Adipose tissue (tissue), 3 donors: ENCODE results near the gene FIGN. TPM values are rescaled to one million over a fixed set of nuclear protein-coding genes. Genes with fewer than 3 reads are reported as not detected.

Experiments used
- H3K27ac ChIP-seq: one replicate; pipeline ENCODE4 v1.5.1; 2013; ENCODE audit warnings: low read depth, low read length
- WGBS, 3 donors: extraction: QIAGEN DNeasy Blood & Tissue Kit; methylation state at CpG; one replicate each; pipeline ENCODE4 v1.1.7; 2013; 5-methylcytosine and 5-hydroxymethylcytosine counted together
- polyA plus RNA-seq, 3 donors: library from polyadenylated mRNA; stranded (reverse); fragments of 200-250 nt; gene quantifications; one replicate each; pipeline ENCODE4 v1.2.3, GENCODE V29; 2013
- donor health status: healthy with polysubstance abuse.
- donor health status: Bipolar disorder and iron deficiency.
- donor health status: healthy.

Gene FIGN
- polyA plus RNA-seq, 3 donors = 1.1 to 1.7 (median 1.7) TPM

DNA sequence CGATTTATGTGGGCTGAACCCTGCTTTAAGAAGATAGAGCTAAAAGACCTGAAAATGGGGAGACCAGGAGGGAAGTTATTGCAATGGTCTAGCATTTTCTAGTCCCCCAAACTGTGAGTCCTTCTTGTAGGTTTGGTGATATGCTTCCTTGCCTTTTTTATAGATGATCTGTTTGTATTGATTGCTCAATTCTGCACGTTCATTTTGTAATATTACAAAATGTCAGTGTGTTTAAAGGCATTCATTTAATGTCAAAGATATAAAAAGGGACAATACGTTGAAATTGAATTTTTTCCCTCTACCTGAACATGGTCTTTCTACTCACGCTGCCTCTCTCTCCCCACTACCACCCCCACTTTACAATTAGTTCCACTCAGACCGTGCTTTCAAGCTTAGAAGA lies 5.6 kb upstream of the FIGN start:
- 77% methylated on average over 5 of the region's 5 CpGs for WGBS, 3 donors
- H3K27ac ChIP-seq = no peak overlapping the region

DNA sequence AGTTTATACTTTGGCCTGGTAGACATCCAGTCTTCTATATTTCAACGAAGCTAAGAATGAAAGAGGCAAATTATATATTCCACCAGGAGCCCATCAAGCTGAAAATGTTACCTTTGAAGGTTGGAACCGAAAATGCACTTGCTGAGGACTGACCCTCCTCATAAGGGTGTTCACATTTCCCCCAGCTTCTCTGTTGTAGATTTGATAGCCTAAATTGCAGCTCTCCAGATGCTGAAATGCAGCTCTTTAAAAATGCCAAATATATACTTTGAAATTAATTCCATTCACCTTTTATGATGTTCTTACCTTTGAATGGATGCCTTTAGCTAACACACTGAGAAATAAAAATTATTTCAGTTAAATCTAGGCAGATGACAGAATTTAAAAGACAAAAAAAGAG lies 1.8 kb upstream of the FIGN start:
- WGBS, 3 donors = 70 to 74% (median 72%) methylated on average over 2 of the region's 2 CpGs
- H3K27ac ChIP-seq = no peak overlapping the region

DNA sequence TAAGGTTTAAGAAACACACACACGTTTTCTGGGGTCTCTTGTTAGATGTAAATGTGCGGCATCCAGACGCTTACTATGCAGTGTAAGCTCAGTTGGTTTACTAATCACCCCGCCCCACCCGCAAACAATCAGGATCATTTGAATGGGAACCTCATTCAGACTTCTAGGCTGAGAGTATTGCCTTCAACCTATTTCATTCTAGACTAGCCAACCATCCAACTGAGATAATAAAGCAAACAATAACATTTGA lies 1.3 kb upstream of the FIGN start:
- no peak overlapping the region for H3K27ac ChIP-seq
- WGBS, 3 donors = 31 to 47% (median 37%) methylated on average over 5 of the region's 5 CpGs

DNA sequence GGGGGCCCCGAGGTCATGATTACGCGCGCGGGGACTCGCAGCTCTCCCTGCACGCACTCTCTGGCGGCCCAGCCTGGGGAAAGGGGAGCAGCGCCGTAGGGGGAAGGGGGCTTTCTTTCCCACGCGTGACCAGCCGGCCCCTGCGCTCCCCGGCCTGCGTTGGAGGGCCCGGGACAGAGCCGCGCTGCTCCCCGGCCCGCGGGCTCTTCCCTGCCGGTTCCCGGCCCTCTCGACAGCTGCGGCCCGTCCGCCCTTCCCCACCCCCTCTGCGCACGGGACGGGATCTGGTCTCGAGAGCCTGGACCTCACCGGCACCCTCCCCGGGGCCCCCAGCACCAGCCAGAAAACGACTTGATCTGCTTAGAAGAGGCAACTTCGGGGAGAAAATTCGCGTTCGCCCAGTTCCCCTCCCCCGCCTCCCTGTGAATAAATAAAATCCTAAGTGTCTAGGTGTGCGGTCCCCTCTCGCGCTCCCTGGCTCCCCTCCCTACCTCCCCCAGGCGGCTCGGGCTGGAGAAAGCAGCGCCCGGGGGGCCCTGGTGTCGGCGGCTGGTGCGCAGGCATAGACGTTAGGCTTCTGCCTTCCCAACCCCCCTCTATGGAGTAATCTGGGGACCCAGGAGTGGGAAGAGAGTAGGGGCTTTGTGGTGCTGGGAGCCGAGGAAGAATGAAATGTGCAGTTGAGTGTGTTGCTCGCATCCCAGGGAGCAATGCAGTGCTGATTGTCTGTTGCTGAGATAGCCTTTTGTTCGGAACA lies 803 bp upstream of the FIGN start:
- H3K27ac ChIP-seq = peak overlapping the region; percentile 65
- WGBS, 3 donors = 2 to 3% (median 3%) methylated on average over 28 to 54 of the region's 54 CpGs

DNA sequence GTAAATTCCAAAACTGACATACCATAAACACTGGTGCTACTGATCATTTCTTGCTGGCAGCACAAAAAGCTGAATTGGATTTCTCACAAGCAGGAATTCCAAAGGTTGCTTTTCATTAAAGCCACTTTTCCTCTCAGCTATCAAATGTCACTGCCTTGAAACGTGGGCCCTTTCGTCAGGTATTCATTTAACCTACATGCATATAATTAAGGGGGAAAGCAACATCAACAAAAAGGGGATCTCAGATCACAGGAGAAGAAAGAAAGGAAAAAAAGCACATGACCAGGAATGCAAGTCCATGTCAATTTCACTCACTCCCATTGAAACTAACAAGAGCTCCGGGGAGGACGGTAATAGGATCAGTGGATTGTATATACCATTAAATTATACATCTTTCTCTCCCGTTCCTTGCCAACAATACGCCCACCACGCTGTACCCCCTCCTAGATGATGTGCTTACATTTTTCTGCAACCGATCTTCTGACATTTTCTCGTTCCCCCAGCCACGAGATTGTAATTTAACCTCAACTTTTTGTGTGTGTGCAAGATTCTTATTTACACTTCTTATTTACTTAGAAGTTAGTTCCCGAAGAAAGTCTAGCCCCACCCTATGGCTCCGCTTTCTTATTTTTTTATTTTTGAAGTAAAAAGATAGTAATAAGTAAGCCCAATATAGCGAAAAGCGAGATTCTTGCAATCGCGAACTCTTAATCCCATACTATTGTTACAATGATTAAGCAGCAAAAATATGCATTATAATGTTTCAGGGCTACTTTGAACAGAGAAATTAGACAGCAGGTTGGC lies 725 bp downstream of the FIGN start:
- WGBS, 3 donors = 4 to 6% (median 5%) methylated on average over 16 of the region's 16 CpGs
- H3K27ac ChIP-seq = no peak overlapping the region

DNA sequence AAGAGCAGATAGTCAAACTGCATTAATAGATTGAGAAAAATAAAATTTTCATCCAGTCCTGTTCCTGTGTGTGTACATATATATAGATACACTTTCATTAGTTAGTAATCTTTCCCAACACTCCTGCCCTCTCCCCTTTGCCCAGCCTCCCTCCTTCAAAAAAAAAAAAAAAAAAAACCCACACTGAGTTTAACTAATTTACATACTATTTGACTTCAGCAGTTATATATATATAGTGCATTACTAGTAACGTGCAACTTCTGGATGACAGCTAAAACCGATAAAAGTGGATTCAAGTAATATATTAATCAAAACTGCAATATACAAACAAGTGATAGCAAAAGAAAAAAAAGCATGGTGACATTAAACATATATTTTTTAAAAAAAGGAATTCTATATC lies 1.4 kb downstream of the FIGN start:
- no peak overlapping the region for H3K27ac ChIP-seq
- WGBS, 3 donors = 24 to 53% (median 49%) methylated on average over 2 of the region's 2 CpGs

DNA sequence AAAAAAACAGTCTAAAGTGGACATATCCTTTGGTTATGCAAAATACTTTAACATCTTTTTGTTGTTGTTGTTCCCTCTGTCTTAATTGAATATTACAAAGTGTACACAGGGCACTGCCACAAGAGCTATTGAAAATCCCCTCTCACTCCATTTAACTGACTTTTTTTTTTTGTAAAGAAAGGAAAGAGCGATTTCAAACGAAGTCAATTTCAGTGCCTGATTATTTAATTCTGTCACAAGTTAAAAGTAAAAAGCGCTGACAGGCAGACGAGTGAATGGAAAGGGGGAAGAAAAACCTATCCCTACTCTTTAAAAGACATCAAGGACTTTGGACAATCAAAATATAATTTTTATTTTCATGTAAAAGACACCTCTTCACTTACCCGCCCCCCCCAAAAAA lies 1.9 kb downstream of the FIGN start:
- H3K27ac ChIP-seq = no peak overlapping the region
- 36 to 69% (median 52%) methylated on average over 5 of the region's 5 CpGs for WGBS, 3 donors

DNA sequence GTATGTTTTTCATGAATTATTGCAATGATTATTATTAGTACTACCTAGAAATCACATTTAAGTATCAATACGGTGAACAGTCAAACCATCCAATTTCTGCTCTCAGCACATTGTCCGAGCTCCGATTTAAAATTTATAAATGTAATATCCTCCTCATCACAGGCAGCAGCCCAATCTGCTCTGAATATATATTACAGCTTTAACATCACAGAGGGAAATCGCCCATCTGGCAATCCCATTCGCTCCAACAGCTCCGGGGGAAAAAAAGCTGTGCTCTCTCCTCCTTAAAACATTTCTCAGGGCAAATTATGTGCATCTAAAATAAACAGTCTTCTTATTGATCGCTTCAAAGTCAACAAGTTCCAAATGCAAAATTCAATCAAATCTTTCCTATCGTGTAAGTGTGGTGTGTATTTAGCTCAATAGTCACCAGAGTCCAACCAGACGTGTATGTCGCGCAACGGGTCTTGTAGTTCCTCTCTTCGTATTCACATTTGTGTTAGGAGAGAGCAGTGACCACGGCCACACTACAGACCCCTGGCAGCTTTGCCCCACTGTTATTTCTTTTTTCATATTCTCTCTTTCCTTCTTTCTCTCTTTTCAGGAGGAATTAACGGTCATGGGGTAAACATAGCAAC lies 2.4 kb downstream of the FIGN start:
- 31 to 59% (median 50%) methylated on average over 15 of the region's 15 CpGs for WGBS, 3 donors

DNA sequence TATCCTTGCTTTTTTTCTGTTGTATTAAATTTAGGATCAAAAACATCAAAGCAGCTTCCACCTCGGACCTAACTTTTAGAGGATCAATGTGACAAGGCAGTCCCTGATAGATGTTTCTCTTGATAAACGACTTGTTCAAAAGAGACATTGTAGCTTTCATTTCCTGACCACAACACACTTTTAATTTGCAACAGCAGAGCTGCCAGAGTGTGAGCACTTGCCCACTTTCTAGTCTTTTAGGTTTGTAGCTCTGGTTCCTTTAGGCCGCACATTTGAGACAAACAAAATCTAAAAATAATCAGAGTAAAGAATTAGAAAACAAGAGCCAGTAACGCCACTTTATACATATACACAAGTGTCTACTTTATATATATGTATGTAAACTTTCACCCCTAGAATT lies 3.1 kb downstream of the FIGN start:
- H3K27ac ChIP-seq = no peak overlapping the region
- WGBS, 3 donors = 32 to 43% (median 42%) methylated on average over 4 of the region's 4 CpGs

More for the DNA sequence above, 2.4 kb downstream of the FIGN start:
- H3K27ac ChIP-seq = no peak overlapping the region

DNA sequence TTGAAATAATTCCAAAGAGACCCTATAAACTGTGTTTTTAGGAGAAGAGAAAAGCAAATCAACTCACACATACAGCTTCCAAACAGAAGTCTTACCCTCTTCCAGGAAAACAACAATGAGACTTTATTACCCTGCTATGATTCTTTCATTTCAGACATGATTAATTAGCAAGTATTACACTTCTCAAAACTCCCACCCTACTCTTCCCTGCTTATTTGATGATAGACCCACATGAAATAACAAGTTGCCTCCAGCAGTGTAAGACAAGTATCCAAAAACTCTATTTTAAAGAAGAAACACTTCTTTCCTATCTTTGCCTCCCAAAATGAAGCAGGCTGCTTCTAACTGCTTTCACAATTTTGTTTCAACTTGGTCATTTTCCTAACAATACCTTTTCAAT lies 4.1 kb downstream of the FIGN start:
- H3K27ac ChIP-seq = no peak overlapping the region

DNA sequence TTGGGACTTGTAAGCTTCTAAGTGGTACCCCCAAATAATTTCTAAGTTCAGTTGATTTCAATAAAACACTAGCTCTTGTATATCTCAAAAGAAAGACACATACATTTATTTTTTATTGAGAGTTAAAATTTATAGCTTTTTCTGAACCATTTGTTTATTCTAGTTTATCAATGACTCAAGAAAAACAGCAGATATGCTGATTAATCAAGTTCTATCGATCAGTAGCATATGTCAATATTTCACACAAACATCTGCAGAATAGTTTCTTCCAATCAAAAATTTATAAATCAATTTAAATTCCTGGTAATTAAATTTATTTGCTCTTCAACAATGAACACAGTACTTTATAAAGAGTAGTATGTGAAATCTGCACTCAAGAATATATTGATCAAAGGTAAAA lies 5.3 kb downstream of the FIGN start:
- no peak overlapping the region for H3K27ac ChIP-seq
- WGBS, 3 donors = 54 to 96% (median 92%) methylated on average over 1 of the region's 1 CpG

DNA sequence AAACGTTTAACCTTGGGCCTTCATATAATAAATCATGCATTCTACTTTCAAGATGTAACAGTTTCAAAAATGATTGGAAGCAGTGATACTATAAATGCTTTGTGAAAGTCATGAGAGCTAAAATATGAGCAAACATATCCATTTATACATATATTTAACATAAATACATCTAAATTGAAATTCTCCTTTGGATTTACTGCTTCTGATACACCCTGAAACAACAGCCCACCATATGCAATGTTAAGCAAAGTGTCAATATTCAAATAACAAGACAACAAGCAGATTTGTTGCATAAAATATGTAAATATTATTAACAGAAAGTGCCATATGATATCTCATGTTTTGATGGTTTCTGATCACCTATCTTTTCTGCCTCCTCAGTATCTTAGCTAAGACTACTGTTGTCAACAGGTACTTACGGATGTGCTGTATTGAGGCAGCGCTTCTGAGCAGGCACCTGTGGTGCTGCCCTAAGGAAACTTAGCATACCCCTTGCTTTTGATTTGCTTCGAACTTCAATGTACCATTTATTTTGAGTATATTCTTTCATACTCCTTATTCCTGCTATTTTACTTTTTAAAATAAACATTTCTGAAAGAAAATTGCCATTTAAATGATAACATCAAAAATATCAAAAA lies 6.1 kb downstream of the FIGN start:
- H3K27ac ChIP-seq = no peak overlapping the region
- WGBS, 3 donors = 79 to 88% (median 80%) methylated on average over 4 of the region's 4 CpGs

DNA sequence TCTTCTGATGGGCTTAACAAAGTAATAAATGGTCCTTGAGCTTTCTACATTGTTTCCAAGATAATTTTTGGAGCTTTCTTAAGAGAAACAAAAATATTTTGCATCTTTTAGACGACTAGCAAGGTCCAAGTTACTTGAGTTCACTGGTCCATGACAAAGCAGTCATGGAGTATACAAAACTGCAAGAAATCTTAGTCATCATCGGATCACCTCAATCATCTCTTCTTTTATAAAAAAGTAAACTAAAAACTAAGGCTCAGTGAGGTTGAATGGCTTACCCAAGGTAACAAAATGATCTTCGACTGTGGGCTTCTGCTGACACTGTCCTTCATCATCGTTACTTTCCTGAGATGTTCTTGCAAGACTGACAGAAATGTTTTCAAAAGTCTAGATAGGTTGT lies 11.9 kb downstream of the FIGN start:
- WGBS, 3 donors = 85 to 96% (median 87%) methylated on average over 4 of the region's 4 CpGs
- no peak overlapping the region for H3K27ac ChIP-seq

DNA sequence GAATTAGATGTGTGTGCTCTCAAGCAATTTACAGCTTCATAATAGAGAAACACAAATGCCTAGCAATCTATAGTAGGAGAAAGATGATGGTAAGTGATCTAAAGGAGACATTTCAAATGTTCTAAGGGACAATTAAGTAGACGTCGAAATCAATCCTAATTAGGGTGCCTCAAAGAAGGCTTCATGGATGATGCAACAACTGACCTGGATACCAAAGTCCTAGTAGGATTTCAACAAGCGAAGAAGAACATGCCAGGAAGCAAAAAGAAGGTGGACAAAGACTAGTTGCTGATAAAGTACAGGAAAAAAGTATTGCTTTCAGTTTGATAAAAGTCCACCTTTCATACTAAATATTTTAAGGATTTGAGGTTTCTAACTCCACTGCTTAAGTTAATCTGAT lies 12.5 kb downstream of the FIGN start:
- WGBS, 3 donors = 86 to 98% (median 89%) methylated on average over 3 of the region's 3 CpGs
- H3K27ac ChIP-seq = no peak overlapping the region

DNA sequence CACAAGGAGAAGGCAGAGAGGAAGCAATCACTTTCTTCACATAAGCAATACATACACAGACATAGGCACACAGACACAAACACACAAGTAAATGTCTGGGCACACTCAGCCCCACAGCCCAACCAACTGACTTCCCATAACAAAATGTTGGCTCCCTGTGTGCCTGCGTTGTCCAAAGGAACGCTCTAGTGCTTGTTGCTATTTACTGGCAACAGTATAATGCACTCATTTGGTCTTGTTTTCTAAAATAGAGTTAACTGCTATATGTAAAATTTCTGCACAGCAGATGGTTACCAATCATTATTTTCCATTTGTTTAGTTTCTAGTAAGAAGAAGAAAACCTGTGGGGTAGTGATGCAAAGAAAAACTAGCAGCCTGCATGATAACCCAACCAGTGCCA lies 16.5 kb downstream of the FIGN start:
- 77 to 95% (median 89%) methylated on average over 2 of the region's 2 CpGs for WGBS, 3 donors

DNA sequence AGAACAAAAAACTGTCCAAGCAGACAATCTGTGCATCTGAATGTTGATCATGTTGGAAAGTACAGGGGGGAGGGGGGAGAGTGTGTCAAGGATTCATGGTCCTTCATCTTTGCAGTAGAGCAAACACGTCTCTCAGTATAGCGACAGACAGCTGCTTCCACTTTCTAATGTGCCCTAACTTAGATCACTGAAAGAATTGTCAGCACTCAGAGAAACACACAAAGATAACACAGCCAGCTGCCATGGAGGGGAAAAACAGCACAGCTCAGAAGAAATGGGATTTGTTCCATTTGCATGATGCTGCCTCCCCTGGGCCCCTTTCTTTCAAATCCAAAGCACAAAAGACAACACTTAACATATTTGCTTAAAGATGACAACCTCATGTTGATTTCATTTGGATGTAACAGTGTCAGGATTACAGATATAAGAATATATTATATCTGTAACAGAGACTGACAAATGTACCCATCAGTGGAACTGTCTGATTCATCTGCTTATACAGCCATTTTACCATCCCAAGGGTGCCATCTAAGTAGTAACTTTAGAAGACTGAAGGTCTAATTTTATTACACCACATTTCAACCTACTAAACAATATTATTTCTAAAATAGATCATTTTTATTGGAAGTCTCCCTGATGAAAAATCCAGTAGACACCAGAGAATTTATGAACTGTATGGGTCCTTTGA lies 17.7 kb downstream of the FIGN start:
- 48 to 57% (median 53%) methylated on average over 2 of the region's 2 CpGs for WGBS, 3 donors

More for the DNA sequence above, 16.5 kb downstream of the FIGN start:
- H3K27ac ChIP-seq = no peak overlapping the region

DNA sequence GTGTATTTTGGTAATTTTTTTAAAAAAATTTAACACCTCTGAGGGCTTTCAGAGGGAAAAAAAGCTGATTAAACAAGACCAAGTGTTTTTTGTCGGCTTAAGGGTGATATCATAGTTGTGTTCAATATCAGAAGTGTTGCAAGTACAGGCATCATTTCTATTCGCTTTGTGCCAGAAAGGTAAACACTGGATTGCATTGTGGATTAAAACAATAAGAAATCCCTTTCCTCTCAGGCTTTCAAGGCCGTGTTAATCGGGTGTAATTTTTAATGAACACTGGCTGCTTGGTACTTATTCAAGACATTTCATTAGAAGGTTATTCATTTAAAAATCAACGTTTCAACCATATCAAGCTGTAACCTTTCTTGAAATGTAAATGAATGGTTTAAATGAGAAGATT lies 18.3 kb downstream of the FIGN start:
- no peak overlapping the region for H3K27ac ChIP-seq
- WGBS, 3 donors = 22 to 67% (median 63%) methylated on average over 5 of the region's 5 CpGs

More for the DNA sequence above, 17.7 kb downstream of the FIGN start:
- H3K27ac ChIP-seq = no peak overlapping the region

DNA sequence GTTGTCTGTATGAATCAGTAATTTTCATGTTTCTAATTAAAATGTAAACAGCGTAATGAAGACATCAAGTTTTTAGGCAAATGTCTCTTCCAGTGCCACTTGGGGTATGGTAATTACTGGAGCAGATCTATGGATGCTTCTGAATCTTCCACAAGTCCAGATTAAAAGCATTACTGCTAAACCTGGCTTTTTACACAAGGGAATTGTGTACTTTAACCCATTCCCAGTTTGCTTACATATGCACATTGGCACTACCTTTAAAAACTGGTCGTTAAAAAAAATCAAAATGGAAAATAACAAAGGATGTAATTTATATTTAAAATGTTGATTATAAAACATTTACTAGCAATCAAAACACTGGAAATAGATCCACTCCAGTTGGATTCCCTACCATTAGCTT lies 19.7 kb downstream of the FIGN start:
- 71 to 87% (median 77%) methylated on average over 2 of the region's 2 CpGs for WGBS, 3 donors
- no peak overlapping the region for H3K27ac ChIP-seq

DNA sequence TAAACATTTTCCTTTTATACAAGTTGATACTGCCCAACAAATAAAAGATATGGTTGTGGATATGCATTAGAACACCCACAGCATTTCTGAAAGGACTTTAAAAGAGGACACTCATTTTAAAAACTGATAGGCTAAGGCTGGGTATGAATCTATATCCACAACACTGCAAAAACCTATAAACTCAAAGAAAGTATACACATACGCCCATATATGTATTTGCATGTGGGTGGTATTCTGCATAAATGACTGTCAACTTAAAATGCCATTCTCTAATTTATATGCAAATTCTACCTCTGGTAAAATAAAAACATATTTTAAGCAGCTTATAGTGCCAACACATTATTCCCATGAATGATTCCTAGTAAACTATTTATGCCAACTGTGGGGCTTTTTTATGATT lies 20.1 kb downstream of the FIGN start:
- H3K27ac ChIP-seq = no peak overlapping the region
- WGBS, 3 donors = 85 to 100% (median 86%) methylated on average over 1 of the region's 1 CpG
